Psoas muscle (tissue), 8 donors: ENCODE results near the gene DCUN1D2. TPM values are rescaled to one million over a fixed set of nuclear protein-coding genes. Genes with fewer than 3 reads are reported as not detected.

Experiments
- ATAC-seq, 4 donors: fragments of 200-7000 bp; cut with Tn5 transposase; one replicate each; pipeline ENCODE4 v1.9.1; 2020; ENCODE audit warnings: moderate library complexity in 3 of 4, mild to moderate bottlenecking in 2 of 4
- DNase-seq, 2 donors: peaks; one replicate each; pipeline ENCODE4 v3.0.0-alpha.2; 2020
- H3K27ac ChIP-seq: fragments of 200-600 bp; one replicate; pipeline ENCODE4 v1.8.0; 2022
- H3K27me3 ChIP-seq, 3 donors: fragments of 200-600 bp in 1 of 3; one replicate each; pipeline versions ENCODE4 v1.6.1 to v1.8.0; 2013 to 2022; ENCODE audit warnings: low read length in 2 of 3, mild to moderate bottlenecking in 2 of 3, moderate library complexity in 1 of 3; ENCODE audit not compliant: insufficient read depth in 3 of 3
- H3K36me3 ChIP-seq, 2 donors: fragments of 200-600 bp in 1 of 2; one replicate each; pipeline versions ENCODE4 v1.6.1 to v1.8.0; 2013 to 2022; ENCODE audit warnings: low read depth in 1 of 2, mild to moderate bottlenecking in 1 of 2, moderate library complexity in 1 of 2; ENCODE audit not compliant: insufficient read depth in 1 of 2
- H3K4me1 ChIP-seq: fragments of 200-600 bp; one replicate; pipeline ENCODE4 v1.8.0; 2022
- H3K4me3 ChIP-seq: fragments of 200-600 bp; one replicate; pipeline ENCODE4 v1.8.0; 2022; ENCODE audit warnings: mild to moderate bottlenecking
- H3K9me3 ChIP-seq: fragments of 200-600 bp; one replicate; pipeline ENCODE4 v1.8.0; 2022
- CTCF ChIP-seq: fragments of 200-600 bp; IDR thresholded peaks from one replicate; pipeline ENCODE4 v1.8.0; 2022; ENCODE audit warnings: antibody characterized with exemption
- WGBS, 3 donors: extraction: QIAGEN DNeasy Blood & Tissue Kit; methylation state at CpG; one replicate each; pipeline versions ENCODE4 v1.1.6 to v1.1.7; 2013; 5-methylcytosine and 5-hydroxymethylcytosine counted together
- intact Hi-C, 2 donors: fragments of 100-400 bp; cut with DNase I; formaldehyde crosslinking; loops; one replicate each; pipeline versions ENCODE4 v1.11.0 to v1.14.2; 2022
- polyA plus RNA-seq, 3 donors: library from polyadenylated mRNA; stranded (reverse); fragments of 200-250 nt; gene quantifications; one replicate each; pipeline ENCODE4 v1.2.3, GENCODE V29; 2013
- total RNA-seq, 4 donors: library from RNA; stranded (reverse); fragmentation: NEBNext Ultra II Directional in 2 of 4; extraction: Animal tissue kit (Norgen Biotek cat#: 25700) in 2 of 4; gene quantifications; one replicate each; pipeline versions ENCODE4 v1.2.1 to v1.2.4, GENCODE V29; 2021 to 2023
- donor health status: healthy with polysubstance abuse.
- donor health status: DM: no; HTN: no; CAD: no; lungs with moderate emphysema.
- donor health status: Bipolar disorder and iron deficiency.
- donor health status: healthy.
- donor health status: DM: yes; HTN: yes; CAD: no.
- donor health status: DM: no; HTN: no; CAD: no.
- donor health status: DM: no; HTN: no; CAD: no.
- donor health status: DM: yes; HTN: yes; CAD: no.

Gene DCUN1D2
- total and polyA plus RNA-seq, 7 donors = 32.4 to 151 (median 71.2) TPM

GRCh38 chr13:113426591-113426986 lies 63.9 kb downstream of the DCUN1D2 start:
- no peak for TF ChIP-seq CTCF
- Histone ChIP-seq H3K4me3 (no peak overlapping the region), H3K4me1 (no peaks in the 10 kb centered on the region), H3K27me3 (no peaks in the 10 kb centered on the region), H3K27ac (no peak overlapping the region), H3K36me3 (peaks cover 0 to 80% of the 10 kb centered on the region in 2 donors), H3K9me3 (no peaks in the 10 kb centered on the region)
- WGBS, 3 donors = 86 to 90% (median 88%) methylated on average over 15 of the region's 15 CpGs
- no peak for ATAC-seq
- no peak for DNase-seq
- intact Hi-C loops = no loop called here

DNA sequence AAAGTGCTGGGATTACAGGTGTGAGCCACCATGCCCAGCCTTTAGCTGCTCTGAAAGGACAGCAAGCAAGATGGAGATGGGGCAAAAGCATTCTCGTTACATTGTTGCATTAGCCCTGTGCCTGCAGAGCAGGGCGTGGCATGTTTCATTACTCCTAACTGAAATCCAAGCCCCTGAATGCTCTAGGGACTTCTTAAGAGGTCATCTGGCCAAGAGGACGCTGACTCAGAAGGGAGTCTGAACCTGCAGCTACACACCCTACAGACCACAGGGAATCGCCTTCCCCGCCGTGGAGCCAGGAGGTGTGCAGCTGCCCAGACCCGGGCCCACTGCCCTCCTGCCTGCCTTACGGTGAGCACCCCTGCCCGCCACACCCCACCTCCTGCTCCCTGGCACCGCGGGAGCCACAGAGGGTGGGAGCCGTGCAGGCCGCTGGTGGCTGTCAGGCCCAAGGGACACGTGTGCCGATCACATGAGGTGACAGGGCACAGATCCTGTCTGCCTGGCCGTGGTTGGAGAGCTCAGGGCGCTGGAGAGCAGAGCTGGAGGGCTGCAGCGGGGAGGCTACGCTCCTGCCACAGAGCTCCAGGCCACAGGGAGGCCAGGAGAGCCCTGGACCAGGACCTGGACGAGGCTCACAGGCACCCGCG lies 64.4 kb downstream of the DCUN1D2 start:
- Histone ChIP-seq H3K36me3 (peaks cover 0 to 75% of the 10 kb centered on the region in 2 donors), H3K27ac (no peak overlapping the region), H3K4me1 (no peaks in the 10 kb centered on the region), H3K9me3 (no peaks in the 10 kb centered on the region), H3K4me3 (no peak overlapping the region), H3K27me3 (no peaks in the 10 kb centered on the region)
- ATAC-seq (peak in 3 of 4 donors; percentile 23 to 75 (median 31)), DNase-seq (no peak)
- WGBS, 3 donors = 88% methylated on average over 22 of the region's 22 CpGs
- intact Hi-C loops = no loop called here
- TF ChIP-seq CTCF = no peak

- DNase-seq (no peak), ATAC-seq (no peak)
- no peaks in the 10 kb centered on the region for H3K27me3 ChIP-seq
- H3K4me3 ChIP-seq = no peak overlapping the region
- no peaks in the 10 kb centered on the region for H3K9me3 ChIP-seq
- intact Hi-C loops = no loop called here
- no peak for TF ChIP-seq CTCF
- peaks cover 0 to 66% of the 10 kb centered on the region in 2 donors for H3K36me3 ChIP-seq
- H3K4me1 ChIP-seq = no peaks in the 10 kb centered on the region
- WGBS, 3 donors = 72 to 75% (median 74%) methylated on average over 11 of the region's 11 CpGs
- no peak overlapping the region for H3K27ac ChIP-seq
Measured at GRCh38 chr13:113423520-113424163, 66.9 kb downstream of the DCUN1D2 start.

DNA sequence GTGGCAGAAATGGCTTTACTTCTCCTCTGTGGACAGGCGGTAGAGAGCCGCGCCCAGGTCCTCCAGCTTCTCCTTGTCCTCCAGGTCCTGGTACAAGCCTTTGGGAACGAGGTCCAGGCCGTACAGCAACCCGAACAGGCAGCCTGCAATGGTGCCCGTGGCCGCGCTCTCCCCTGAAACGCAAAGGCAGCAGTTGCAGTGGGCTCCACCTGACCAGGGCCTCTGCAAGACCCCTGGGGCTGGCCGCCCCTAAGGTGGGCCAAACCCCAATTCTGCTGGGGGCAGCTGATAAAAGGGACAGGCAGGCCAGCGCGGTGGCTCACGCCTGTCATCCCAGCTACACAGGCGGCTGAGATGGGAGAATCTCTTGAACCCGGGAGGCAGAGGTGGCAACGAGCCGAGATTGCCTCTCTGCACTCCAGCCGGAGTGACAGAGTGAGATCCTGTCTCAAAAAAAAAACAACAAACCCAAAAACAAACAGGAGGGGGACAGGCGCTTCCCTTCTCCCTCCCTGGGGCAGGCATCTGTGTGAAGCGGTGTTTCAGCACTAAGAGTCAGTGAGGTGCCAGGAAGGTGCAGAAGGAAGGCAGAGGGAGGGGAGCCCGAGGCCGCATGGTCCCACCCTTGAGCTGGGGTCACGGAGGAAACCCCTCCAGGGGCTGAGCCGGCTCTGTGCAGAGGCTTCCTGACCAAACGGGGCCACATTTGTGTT lies 67.5 kb downstream of the DCUN1D2 start:
- Histone ChIP-seq H3K4me3 (no peak overlapping the region), H3K27me3 (no peaks in the 10 kb centered on the region), H3K4me1 (no peaks in the 10 kb centered on the region), H3K27ac (no peak overlapping the region), H3K9me3 (no peaks in the 10 kb centered on the region), H3K36me3 (peaks cover 0 to 61% of the 10 kb centered on the region in 2 donors)
- no peak for ATAC-seq
- no peak for TF ChIP-seq CTCF
- no peak for DNase-seq
- WGBS, 3 donors = 82 to 86% (median 85%) methylated on average over 26 of the region's 26 CpGs
- intact Hi-C loops = no loop called here
